GM12878 (cell line): ENCODE measurements around the gene CRACDL. TPM values are rescaled to one million over a fixed set of nuclear protein-coding genes. Genes with fewer than 3 reads are reported as not detected.

ENCODE experiments used
- ATAC-seq: fragments of 200-7000 bp; cut with Tn5 transposase; 3 replicates; pipeline ENCODE4 v1.9.1; 2020; ENCODE audit warnings: mild to moderate bottlenecking, moderate library complexity
- BruUV-seq: library from RNA; stranded (reverse); fragments of 400-500 nt; replicated peaks from 2 replicates; lab custom pipeline; 2021; lab: Mats Ljungman, UMichigan
- CTCF ChIA-PET: fragments of 300-600 bp; sonication (Branson Sonifier 250); formaldehyde crosslinking; extraction: SDS; loops from one replicate; lab custom pipeline; 2021; ENCODE audit warnings: inconsistent platforms; lab: Yijun Ruan, JAX
- POLR2A ChIA-PET: fragments of 350-600 bp; formaldehyde crosslinking; extraction: SDS; loops from one replicate; lab custom pipeline; 2021; ENCODE audit warnings: inconsistent platforms; lab: Charles Lee
- RAD21 ChIA-PET: fragments of 300-600 bp; sonication (Branson Sonifier 250); formaldehyde crosslinking; loops from one replicate; lab custom pipeline; 2023; ENCODE audit warnings: antibody characterized with exemption; ENCODE audit not compliant: unreplicated experiment; lab: Charles Lee
- SMC1A ChIA-PET: fragments of 300-600 bp; sonication (Branson Sonifier 250); formaldehyde crosslinking; loops from one replicate; lab custom pipeline; 2023; ENCODE audit not compliant: unreplicated experiment, uncharacterized antibody; lab: Charles Lee
- DNase-seq: peaks from one replicate; pipeline ENCODE4 v3.0.0-alpha.2; 2011; ENCODE audit warnings: low read depth, low spot score
- FAIRE-seq: peaks from 3 replicates; lab custom pipeline; 2011; peaks lifted over from hg19 to GRCh38; lab: Jason Lieb, UNC
- H2AFZ ChIP-seq: 2 replicates; pipeline ENCODE4 v1.6.0; 2011; ENCODE audit warnings: low read depth, low read length, control low read depth; ENCODE audit not compliant: control insufficient read depth
- H3K27ac ChIP-seq: 2 replicates; pipeline ENCODE4 v1.5.1; 2011; ENCODE audit warnings: control low read depth; ENCODE audit not compliant: control insufficient read depth, insufficient read depth
- H3K27me3 ChIP-seq, 2 experiments: replicated peaks in 1 of 2; 2 replicates each; pipeline versions ENCODE4 v1.6.0 to v1.6.1; 2011; ENCODE audit warnings: low read length in 1 of 2; ENCODE audit not compliant: control insufficient read depth in 2 of 2, insufficient read depth in 2 of 2
- H3K36me3 ChIP-seq, 2 experiments: 2 replicates each; pipeline ENCODE4 v1.5.1; 2011; ENCODE audit warnings: low read length in 1 of 2; ENCODE audit not compliant: control insufficient read depth in 2 of 2, insufficient read depth in 2 of 2
- H3K4me1 ChIP-seq: 2 replicates; pipeline ENCODE4 v1.6.1; 2011; ENCODE audit warnings: mild to moderate bottlenecking, low read length, moderate library complexity, mixed read lengths; ENCODE audit not compliant: control insufficient read depth, insufficient read depth
- H3K4me2 ChIP-seq: 2 replicates; pipeline ENCODE4 v1.6.0; 2011; ENCODE audit warnings: control low read depth; ENCODE audit not compliant: control insufficient read depth, insufficient read depth
- H3K4me3 ChIP-seq: fragments of 200-600 bp; sonication (generic); 2 replicates; pipeline ENCODE4 v1.5.1; 2016
- H3K79me2 ChIP-seq: 2 replicates; pipeline ENCODE4 v1.6.0; 2011; ENCODE audit warnings: low read length; ENCODE audit not compliant: control insufficient read depth, insufficient read depth
- H3K9ac ChIP-seq: 2 replicates; pipeline ENCODE4 v1.8.0; 2011; ENCODE audit warnings: low read length, control low read depth, mixed read lengths; ENCODE audit not compliant: control insufficient read depth, insufficient read depth
- H3K9me3 ChIP-seq: replicated peaks from 3 replicates; pipeline ENCODE4 v1.5.1; 2011; ENCODE audit warnings: mild to moderate bottlenecking, low read length; ENCODE audit not compliant: control insufficient read depth, insufficient read depth
- H4K20me1 ChIP-seq: 2 replicates; pipeline ENCODE4 v1.6.0; 2011; ENCODE audit not compliant: control insufficient read depth, insufficient read depth
- POLR2AphosphoS2 ChIP-seq: IDR thresholded peaks from 2 replicates; pipeline ENCODE4 v1.6.1; 2011; ENCODE audit warnings: low read depth, mild to moderate bottlenecking, low read length, improper control_type of control experiment, moderate library complexity
- whole genome bisulfite sequencing: methylation state at CpG from one replicate; pipeline ENCODE4 v1.1.6; 2016; ENCODE audit warnings: low lambda C conversion rate; ENCODE audit not compliant: insufficient replicate concordance, insufficient coverage; ENCODE audit errors: missing lambda C conversion rate; 5-methylcytosine and 5-hydroxymethylcytosine counted together
- in situ Hi-C: fragments of 300-500 bp; cut with MboI; formaldehyde crosslinking; loops from 9 replicates; pipeline ENCODE4 v1.14.3; 2018; ENCODE audit warnings: mixed read lengths
- intact Hi-C: fragments of 100-400 bp; cut with micrococcal nuclease; formaldehyde crosslinking; loops from one replicate; pipeline ENCODE4 v1.14.2; 2022; ENCODE audit not compliant: unreplicated experiment
- polyA plus RNA-seq, 11 experiments: library from polyadenylated mRNA; depleted of rRNA in 4 of 11; unstranded in 6 of 11; stranded (reverse) in 5 of 11; fragments of >200 nt; fragmentation: Nextera tagmentation in 4 of 11; fragmentation: Illumina TruSeq in 1 of 11; extraction: Ambion mirVana in 4 of 11; extraction: Trizol in 1 of 11; gene quantifications; 1 replicate in 1 of 11; 2 replicates in 10 of 11; pipeline versions ENCODE4 v1.2.1 to v1.2.3, GENCODE V29; 2011 to 2016; ENCODE audit warnings: inconsistent platforms in 2 of 11, missing spikeins in 2 of 11, low read depth in 1 of 11
- total RNA-seq, 4 experiments: library from RNA; depleted of rRNA in 3 of 4; stranded (reverse); fragments of >200 nt in 3 of 4; fragmentation: Illumina TruSeq in 1 of 4; extraction: Trizol in 1 of 4; gene quantifications; 2 replicates each; pipeline versions ENCODE4 v1.2.1 to v1.2.3, GENCODE V29; 2013 to 2021
- TF ChIP-seq, protein P1 (sequence below): fragments of 450-650 bp; IDR thresholded peaks from 2 replicates; pipeline ENCODE4 v1.6.1; 2018; ENCODE audit warnings: mild to moderate bottlenecking, low read depth, moderate library complexity; ENCODE audit not compliant: partially characterized antibody

The CRACDL gene
- total and polyA plus RNA-seq, 10 of the 15 experiments (the other 5 are each of a cell fraction or from before 2014, with no cell fraction given), result 0.03 to 0.72 (median 0.14) TPM

DNA sequence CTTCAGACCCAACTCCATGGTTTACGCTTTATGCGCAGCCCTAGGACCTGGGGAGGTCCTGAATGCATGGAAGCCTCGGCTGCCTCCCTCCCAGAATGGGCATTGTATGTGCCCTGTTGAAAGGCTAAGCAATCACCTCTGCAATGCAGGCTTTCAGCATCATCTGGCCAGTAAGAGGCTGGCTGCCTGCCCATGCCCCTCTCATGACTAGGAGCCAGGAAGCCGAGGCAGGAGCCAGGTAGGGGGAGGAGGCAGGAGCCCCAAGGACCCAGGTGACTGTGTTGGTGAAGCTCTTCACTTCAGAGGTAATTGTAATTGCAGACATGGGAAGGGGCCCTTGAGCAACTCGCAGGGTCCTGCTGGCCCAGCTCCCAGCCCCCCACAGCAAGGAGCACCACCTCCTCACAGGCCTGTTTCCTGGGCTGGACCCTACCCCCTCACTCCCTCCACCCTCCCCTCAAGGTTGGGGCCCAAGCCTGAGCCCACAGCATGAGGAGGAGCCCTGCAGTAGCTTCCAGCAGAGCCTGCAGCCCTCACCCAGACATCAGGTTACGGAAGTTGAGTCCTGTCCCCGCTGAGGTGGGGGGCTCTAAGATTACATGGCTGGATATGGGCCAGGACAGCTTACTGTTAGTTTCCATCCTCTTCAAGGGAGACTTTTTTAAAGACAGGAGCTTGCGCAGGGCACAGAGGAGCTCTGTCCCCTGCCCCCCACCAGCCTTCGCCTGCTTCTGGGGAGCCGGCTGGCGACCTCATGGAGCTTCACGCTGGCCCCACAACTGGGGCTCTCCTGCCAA lies 21.9 kb downstream of the CRACDL start:
- no peak for TF ChIP-seq POLR2AphosphoS2
- TF ChIP-seq, protein P1, sequence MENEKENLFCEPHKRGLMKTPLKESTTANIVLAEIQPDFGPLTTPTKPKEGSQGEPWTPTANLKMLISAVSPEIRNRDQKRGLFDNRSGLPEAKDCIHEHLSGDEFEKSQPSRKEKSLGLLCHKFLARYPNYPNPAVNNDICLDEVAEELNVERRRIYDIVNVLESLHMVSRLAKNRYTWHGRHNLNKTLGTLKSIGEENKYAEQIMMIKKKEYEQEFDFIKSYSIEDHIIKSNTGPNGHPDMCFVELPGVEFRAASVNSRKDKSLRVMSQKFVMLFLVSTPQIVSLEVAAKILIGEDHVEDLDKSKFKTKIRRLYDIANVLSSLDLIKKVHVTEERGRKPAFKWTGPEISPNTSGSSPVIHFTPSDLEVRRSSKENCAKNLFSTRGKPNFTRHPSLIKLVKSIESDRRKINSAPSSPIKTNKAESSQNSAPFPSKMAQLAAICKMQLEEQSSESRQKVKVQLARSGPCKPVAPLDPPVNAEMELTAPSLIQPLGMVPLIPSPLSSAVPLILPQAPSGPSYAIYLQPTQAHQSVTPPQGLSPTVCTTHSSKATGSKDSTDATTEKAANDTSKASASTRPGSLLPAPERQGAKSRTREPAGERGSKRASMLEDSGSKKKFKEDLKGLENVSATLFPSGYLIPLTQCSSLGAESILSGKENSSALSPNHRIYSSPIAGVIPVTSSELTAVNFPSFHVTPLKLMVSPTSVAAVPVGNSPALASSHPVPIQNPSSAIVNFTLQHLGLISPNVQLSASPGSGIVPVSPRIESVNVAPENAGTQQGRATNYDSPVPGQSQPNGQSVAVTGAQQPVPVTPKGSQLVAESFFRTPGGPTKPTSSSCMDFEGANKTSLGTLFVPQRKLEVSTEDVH, result no peak
- H3K36me3 ChIP-seq, result no peaks in the 10 kb centered on the region
- no peak overlapping the region for H3K4me3 ChIP-seq
- ChIA-PET CTCF (no interaction called here), RAD21 (no interaction called here), SMC1A (no interaction called here), POLR2A (no interaction called here)
- H4K20me1 ChIP-seq, result no peaks in the 10 kb centered on the region
- H2AFZ ChIP-seq, result no peak overlapping the region
- peaks cover 2 to 4% of the 10 kb centered on the region in 2 experiments; a peak in 2 of 4 replicates for H3K27me3 ChIP-seq
- no peak overlapping the region for H3K4me2 ChIP-seq
- intact Hi-C loops (no loop called here), in situ Hi-C loops (no loop called here)
- DNase-seq, result no peak
- FAIRE-seq, result no peak
- H3K79me2 ChIP-seq, result no peaks in the 10 kb centered on the region
- H3K4me1 ChIP-seq, result no peaks in the 10 kb centered on the region; the same call in 1 of the 2 replicates
- H3K27ac ChIP-seq, result no peak overlapping the region
- BruUV-seq, result no TSS peak
- no peaks in the 10 kb centered on the region for H3K9me3 ChIP-seq
- no peak overlapping the region for H3K9ac ChIP-seq
- WGBS, result 67% methylated on average over 11 of the region's 12 CpGs
- ATAC-seq, result no peak
